GM18502 (cell line): Measurements from ENCODE around the gene ELAPOR1.
A peak's percentile ranks its signal among the peaks of the same experiment; 100 is the strongest.

Experiments
- ATAC-seq: cut with Tn5 transposase; IDR thresholded peaks from one replicate; pipeline ENCODE4 v1.9.1; 2021; ENCODE audit warnings: mild to moderate bottlenecking; ENCODE audit not compliant: unreplicated experiment, poor library complexity

Gene ELAPOR1, protein sequence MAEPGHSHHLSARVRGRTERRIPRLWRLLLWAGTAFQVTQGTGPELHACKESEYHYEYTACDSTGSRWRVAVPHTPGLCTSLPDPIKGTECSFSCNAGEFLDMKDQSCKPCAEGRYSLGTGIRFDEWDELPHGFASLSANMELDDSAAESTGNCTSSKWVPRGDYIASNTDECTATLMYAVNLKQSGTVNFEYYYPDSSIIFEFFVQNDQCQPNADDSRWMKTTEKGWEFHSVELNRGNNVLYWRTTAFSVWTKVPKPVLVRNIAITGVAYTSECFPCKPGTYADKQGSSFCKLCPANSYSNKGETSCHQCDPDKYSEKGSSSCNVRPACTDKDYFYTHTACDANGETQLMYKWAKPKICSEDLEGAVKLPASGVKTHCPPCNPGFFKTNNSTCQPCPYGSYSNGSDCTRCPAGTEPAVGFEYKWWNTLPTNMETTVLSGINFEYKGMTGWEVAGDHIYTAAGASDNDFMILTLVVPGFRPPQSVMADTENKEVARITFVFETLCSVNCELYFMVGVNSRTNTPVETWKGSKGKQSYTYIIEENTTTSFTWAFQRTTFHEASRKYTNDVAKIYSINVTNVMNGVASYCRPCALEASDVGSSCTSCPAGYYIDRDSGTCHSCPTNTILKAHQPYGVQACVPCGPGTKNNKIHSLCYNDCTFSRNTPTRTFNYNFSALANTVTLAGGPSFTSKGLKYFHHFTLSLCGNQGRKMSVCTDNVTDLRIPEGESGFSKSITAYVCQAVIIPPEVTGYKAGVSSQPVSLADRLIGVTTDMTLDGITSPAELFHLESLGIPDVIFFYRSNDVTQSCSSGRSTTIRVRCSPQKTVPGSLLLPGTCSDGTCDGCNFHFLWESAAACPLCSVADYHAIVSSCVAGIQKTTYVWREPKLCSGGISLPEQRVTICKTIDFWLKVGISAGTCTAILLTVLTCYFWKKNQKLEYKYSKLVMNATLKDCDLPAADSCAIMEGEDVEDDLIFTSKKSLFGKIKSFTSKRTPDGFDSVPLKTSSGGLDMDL

DNA sequence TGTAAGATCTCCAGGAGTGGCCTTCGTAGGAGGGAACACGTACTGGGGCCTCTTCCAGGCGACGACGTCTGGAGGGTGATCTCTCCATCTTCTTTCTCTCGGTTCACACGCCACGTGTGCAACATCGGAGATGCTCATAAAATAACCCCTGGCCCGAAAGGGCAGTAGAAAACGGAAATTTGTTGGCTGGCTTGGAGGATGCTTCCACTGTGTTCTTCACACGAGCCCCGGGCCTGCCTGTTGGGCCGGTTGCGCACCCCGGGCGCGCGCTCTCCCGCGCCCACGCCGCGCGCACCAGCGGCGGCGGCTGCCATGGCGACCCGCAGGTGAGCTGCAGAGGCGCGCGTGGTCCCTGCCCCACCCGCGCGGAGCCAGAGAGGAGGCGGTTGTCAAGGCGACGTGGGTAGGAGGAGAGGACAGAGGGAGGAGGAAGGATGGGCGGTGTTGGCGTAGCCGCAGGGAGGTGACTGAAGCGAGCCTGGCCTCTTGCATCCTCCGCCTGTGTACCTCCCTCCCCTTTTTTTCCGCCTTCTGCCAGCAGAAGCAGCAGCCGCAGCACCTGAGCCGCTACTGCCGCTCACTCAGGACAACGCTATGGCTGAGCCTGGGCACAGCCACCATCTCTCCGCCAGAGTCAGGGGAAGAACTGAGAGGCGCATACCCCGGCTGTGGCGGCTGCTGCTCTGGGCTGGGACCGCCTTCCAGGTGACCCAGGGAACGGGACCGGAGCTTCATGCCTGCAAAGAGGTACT lies at the start of gene ELAPOR1:
ELAPOR1 (plus strand) TSS at position 526 of the 752 bp plus-strand sequence; CDS start at position 595, 69 bp downstream.
- ATAC-seq: peak; percentile 59

DNA sequence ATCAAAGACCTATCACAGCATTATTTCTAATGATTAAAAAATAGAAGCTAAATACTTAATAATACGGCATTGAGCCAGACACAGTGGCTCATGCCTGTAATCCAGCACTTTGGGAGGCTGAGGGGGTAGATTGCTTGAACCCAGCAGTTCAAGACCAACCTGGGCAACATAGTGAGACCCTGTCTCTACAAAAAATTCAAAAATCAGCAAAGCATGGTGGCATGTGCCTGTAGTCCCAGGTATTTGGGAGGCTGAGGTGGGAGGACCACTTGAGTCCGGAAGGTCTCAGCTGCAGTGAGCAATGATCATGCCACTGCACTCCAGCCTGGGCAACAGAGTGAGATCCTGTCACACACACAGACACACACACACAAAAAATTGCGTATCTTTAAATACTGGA lies 48.8 kb upstream of the ELAPOR1 start:
- ATAC-seq: no peak

DNA sequence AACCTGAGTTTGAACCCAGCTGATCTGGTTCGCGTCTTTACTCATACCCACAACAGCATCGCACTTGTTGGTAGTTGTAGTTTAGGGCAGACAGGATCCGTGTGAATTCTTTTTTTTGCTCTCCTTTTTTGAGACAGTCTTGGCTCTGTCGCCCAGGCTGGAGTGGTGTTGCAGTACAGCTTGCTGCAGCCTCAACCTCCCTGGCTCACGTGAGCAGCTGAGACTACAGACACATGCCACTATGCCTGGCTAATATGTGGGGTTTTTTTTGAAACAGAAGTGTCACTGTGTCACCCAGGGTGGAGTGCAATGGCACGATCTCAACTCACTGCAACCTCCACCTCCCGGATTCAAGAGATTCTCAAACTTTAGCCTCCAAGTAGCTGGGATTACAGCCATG lies 46.0 kb upstream of the ELAPOR1 start:
- ATAC-seq: no peak

DNA sequence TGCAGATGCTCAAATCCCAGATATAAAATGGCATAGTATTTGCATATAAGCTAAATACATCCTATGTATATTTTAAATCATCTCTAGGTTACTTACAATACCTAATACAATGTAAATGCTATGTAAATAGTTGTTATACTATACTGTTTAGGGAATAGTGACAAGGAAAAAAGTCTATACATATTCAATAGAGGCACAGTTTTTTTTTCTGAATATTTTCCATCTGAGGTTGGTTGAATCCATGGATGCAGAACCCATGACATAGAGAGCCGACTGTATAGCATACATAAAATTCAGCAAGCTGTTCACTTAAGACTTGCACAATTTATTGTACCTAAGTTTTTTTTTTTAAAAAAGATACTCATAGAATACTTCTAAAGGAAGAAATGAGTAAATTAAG lies 44.6 kb upstream of the ELAPOR1 start:
- ATAC-seq: no peak

DNA sequence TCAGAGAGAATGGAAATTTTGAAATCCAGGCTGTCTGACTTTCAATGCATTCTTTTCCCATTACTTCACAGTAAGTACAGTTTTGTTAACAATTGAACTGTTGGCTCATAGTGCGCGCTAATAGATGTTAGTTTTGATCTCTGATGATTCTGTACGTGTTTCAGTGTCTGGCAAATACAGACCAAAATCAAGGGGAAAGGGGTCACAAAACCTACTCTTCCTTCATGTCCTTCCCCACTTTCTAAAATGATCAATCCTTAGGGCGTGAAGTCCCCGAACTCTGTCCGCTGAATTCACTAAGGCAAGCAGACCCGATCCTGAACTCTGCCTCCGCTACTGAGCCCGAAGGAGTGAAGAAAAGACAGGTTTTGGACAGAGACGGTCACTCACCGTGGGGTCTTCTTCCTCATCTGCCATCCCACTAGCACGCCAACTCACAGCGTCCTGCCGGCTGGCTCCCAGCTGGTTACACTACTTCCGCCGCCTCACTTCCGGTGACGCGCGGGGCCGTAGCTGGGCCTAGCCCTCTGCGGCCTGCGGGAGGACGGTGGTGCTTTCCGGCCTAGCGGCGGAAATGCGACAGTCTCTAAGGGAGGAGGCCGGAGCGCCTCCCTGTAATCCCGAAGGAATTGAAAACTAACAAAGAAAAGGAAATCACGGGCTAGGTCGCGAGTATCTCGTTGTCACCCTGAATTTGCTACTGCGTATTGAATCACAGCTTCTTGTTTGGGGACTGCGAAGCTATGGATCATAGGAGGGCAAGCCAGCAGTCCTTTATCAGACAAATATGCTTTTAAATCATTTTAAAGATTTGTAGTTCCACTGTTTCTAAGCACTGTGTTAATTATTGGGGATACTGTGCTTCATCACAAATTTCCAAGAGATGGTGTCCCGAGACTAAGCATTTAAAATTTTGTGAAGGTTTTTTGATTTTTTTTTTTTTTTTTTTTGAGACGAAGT lies 38.1 kb upstream of the ELAPOR1 start, which contains the start of gene TAF13:
TAF13 (minus strand) TSS at position 473 of the 960 bp plus-strand sequence; CDS start at position 417, 56 bp downstream.
- ATAC-seq: peak; percentile 100

DNA sequence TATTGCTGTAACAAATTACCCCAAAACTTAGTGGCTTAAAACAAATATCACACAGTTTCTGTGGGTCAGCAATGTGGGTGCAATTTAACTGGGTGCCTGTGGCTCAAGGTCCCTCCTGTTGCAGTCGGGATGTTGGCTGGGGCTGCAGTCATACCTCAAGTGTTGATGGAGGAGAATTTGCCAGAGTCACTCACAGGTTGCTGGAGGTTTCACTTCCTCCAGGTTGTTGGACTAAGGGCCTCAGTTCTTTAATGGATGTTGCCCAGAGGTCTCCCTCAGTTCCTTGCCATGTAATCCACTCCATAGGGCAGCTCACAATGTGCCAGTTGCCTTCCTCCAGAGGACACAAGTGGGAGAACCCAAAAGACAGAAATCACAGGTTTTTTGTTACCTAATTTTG lies 35.6 kb upstream of the ELAPOR1 start:
- ATAC-seq: no peak

DNA sequence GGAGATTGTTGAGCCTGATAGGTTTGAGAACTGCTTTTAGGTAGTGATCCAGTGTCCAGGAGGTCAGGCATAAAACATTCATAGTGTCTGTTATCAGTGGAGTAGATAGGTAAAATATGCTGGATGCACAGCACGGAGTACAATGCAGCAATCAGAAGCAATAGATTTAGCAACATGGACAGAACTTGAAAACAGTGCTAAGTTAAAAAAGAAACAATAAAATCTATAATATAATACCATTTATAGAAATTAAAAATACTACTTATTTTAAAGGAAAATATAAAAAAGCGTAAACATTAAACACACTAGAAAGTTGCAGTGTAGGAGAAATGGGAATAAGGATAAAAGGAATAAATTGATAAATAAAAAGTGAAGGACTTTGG lies 34.7 kb upstream of the ELAPOR1 start:
- ATAC-seq: no peak

DNA sequence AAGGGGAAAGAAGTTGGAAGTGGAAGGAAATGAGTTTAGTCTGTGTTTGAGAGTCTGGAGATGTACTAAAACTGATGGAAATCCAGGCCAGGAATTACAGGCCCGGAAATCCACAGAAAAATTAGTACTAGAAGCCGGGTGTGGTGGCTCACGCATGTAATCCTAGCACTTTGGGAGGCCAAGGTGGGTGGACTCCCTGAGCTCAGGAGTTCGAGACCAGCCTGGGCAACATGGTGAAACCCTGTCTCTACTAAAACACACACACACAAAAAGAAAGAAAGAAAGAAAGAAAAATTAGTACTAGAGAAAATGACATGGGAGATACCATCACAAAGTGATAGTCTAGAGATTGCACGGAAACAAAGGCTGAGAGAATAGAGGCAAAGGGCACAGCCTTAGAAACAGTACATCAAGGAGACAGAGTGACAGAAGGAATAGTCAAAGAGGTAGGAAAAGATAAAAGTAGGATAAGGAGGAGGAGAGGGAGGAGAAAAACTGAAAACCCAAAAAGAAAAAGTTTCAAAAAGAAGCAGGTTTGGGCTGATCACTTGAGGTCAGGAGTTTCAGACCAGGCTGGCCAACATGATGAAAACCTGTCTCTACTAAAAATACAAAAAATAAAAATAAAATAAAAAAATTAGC lies 33.4 kb upstream of the ELAPOR1 start:
- no peak for ATAC-seq

DNA sequence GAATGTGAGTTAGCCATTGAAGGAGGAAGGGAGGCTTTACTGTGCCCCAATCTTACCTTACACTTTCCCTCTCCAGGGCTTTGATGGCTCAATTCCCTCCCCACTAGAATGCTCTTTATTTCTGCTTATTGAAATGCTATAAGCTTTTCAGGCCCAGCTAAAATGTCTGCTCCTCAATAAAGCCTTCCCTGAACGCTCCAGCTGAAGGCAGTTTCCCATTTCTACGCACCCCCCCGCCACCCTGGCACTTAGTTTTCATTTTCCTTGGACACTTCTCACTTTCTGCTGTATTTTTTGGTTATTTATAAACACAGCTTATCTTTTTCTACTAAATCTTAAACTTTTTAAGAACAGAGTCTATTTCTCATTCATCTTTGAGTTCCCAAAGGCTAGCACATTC lies 30.4 kb upstream of the ELAPOR1 start:
- ATAC-seq: no peak

DNA sequence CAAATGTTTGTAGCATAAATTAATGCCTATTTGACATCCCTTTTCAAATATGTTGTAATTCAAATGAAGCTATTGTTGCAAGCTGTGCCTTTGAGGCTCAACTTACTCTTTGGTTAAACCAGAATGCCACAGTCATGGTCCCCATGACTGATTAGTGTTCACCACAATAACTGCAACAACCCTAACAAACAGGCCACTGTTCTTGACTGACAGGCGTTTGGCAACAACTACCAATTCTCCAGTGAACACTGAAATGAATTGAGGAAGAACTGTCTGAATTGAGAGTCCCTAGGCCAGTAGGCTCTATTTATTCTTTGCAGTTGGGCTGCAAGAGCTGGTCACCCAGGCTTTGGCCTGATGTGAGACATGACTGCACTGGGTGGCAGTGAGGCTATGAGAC lies 30.0 kb upstream of the ELAPOR1 start:
- ATAC-seq: no peak

DNA sequence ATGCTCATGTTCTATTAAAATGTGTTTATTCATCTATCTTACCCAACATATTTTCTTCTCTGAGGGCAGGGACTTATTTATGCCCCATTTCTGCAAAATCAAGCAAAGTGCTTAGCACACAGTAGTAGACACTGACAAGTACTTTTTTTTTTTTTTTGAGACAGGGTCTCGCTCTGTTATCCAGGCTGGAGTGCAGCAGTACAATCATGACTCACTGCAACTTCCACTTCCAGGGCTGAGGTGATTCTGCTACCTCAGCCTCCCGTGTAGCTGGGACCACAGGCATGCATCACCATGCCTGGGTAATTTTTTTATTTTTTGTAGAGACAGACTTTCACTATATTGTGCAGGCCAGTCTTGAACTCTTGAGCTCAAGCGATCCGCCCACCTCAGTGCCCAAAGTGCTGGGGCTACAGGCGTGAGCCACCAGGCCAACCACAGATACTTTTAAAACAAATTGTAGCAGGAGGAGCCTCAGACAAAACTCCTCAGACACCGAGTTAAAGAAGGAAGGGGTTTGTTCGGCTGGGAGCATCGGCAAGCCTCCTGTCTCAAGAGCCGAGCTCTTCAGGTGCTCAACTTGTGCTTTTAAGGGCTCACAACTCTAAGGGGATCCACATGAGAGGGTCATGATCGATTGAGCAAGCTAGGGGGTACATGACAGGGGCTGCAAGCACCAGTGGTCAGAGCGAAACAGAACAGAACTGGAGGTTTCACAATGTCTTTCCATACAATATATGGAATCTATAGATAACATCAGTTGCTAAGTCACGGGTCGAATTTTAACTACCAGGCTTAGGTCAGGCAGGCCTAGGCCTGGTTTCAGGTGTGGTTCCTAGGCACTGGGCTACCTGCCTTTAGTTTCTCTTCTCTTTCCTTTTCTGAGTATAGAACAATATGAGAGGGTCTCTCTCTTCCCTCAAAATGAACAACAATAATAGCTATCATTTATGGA lies 29.1 kb upstream of the ELAPOR1 start:
- no peak for ATAC-seq

DNA sequence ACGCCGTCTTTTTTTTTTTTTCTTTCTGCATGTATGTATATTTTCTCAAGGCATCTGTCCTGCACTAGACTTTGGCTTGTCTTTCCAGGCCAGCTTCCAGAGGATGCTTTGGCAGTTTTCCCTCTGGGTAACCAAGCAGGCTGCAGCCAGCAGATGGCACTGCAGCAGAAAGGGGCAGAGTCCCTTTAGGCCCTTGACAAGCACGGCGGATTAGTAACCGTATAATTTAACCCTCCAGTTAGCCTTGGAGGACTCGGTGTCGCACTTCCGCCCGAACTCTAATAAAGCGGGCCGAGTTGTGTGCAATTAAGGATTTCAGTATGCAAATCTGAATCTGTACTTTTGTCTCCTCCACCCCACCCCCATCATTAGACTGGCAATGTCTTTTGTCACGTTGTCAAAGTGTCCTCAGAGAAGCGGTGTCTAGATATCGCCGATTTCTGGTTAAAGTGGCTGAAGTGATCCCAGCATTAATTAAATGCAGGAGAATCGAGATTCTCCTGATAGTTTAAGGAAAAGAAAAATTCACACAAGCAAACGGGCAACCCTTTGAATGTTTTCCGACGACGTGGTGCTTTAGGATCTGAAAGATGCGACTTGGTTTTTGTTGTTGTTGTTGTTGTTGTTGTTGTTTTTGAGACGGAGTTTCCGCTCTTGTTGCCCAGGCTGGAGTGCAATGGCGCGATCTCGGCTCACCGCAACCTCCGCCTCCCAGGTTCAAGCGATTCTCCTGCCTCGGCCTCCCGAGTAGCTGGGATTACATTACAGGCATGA lies 24.5 kb upstream of the ELAPOR1 start:
- ATAC-seq: no peak

DNA sequence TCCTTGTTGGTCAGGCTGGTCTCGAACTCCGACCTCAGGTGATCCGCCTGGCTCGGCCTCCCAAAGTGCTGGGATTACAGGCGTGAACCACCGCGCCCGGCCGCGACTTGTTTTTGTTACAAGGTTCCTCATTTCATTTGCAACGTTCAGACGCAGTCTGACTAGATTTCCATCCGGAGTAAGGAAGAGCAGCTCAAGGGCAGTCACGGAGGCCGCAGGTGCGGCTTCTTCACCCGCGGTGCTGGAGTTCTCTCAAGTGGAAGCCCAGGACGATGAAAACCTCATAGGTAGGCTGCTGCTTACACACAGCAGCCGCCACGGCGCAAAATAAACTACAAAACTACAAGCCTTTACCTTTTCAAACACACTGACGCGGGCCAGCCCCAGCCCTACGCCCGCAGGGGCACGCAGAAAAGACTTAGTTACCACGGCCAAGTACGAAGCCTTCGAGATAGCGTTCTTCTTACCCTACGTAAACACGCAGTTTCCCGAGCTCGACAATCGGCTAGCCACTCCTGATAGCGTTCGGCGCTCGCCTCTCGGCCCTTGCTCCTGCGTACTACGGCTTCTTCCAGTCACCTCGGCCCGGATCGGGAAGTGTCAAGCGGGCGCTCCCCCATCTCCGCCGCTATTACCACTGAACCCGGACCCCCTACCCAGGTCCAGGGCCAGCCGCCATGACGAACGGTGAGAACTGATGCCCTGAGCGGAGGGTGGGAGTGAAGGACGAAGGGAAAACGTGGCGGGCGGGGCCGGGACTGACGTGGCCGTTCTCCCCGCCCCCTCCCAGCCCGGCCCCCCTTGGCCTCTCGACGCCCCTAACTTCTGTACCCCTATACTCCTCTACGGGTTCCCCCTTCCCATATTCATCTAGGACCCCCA lies 23.5 kb upstream of the ELAPOR1 start, which contains the start of gene TMEM167B:
TMEM167B (plus strand) TSS at position 569 of the 882 bp plus-strand sequence; CDS start at position 678, 109 bp downstream.
- peak; percentile 89 for ATAC-seq

DNA sequence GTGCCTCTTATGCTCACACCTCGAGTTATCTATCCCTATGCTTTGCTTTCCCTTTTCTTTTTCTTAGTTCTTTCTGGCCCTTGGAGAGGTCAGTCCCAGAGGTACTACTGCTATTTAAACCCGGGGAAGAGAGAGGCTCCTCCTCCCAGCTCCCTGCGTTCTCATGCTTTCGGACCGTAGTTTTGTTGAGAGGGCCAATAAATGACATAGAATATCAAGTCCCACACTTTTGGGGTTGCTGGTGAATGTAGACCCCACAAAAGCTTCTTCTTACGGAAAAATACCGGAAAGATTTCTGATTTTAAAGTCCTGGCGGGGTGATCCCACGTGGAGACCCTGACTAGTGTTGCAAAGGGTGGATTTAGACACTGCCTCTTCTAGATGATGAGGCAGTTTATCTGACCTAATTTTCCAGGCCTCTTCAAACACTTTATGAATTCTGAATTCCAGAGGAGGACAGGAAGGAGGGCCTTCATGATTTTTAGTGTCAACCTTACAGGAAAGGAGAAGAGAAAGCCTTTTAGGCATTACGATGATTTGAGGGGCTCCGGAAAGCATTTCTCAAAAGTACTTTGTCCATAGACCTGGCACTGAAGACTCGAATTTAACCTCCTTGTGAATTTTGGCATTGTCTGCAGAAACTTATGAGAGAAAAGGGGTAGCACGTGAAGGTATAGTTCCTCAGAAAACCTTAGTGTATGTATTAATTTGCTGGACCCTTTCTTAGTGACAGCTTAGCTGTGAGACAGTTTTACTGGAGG lies 22.7 kb upstream of the ELAPOR1 start:
- peak; percentile 62 for ATAC-seq

DNA sequence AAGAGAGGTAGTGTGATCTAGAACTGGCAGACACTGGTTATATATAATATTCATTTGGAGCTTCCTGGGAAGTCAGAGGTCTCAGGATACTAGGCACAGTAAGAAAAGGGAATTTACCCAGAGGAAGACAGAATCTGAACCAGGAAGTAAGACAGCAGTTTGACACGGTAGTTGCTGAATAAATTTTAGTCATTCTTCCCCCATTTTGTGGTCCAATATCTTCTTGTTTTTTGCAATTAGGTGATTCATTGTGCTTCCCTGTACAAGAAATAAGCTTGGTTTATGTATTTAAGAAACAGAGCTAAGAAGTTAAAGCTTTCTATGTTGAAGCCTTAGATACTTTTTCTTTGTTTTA lies 22.1 kb upstream of the ELAPOR1 start:
- ATAC-seq: no peak
